ENCODE data around the gene SUCO.
"Not testable (repeated sequence)": the region's sequence is repeated elsewhere in the genome, so short reads cannot be mapped to it uniquely, and the experiment has no call there.

SUCO gene, protein sequence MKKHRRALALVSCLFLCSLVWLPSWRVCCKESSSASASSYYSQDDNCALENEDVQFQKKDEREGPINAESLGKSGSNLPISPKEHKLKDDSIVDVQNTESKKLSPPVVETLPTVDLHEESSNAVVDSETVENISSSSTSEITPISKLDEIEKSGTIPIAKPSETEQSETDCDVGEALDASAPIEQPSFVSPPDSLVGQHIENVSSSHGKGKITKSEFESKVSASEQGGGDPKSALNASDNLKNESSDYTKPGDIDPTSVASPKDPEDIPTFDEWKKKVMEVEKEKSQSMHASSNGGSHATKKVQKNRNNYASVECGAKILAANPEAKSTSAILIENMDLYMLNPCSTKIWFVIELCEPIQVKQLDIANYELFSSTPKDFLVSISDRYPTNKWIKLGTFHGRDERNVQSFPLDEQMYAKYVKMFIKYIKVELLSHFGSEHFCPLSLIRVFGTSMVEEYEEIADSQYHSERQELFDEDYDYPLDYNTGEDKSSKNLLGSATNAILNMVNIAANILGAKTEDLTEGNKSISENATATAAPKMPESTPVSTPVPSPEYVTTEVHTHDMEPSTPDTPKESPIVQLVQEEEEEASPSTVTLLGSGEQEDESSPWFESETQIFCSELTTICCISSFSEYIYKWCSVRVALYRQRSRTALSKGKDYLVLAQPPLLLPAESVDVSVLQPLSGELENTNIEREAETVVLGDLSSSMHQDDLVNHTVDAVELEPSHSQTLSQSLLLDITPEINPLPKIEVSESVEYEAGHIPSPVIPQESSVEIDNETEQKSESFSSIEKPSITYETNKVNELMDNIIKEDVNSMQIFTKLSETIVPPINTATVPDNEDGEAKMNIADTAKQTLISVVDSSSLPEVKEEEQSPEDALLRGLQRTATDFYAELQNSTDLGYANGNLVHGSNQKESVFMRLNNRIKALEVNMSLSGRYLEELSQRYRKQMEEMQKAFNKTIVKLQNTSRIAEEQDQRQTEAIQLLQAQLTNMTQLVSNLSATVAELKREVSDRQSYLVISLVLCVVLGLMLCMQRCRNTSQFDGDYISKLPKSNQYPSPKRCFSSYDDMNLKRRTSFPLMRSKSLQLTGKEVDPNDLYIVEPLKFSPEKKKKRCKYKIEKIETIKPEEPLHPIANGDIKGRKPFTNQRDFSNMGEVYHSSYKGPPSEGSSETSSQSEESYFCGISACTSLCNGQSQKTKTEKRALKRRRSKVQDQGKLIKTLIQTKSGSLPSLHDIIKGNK (N-terminal part only)

DNA sequence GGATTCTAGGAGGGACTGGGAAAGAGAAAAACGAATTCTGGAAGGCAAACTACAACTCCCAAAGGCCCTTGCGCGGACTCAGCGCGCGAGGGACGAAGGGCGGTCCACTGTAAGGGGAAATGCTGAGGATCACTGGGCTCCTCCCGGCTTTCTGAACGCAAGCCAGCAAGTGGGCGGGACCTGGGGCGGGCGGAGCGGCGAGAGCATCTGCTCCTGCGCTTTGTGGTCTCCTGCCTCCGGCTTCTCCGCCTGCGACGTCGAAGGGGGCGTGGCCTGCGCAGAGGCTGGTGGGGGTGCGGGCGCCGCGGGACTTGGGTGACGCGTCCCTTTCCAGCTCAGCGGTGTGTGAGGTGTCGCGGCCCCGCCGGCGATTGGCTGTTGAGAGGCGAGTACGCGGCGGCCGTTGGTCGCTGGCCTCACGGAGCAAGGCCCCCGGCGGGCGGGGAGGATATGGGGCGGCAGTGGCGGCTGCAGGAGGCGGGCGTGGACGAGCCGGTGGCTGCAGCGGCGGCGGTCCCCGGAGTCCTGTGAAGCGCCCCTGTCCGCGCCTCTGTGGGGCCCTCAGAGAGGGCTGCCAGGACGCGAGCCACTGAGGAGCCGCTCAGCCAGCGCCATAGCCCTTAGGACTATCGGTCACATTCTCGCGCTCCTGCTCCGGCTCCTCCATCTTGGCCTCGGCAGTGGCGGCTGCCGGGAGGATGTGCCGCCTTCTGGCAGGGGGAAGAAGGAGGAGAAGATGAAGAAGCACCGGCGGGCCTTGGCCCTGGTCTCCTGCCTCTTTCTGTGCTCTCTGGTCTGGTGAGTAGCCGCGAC lies at the start of gene SUCO:
Gene SUCO (plus strand): TSS at position 451 of the 813 bp plus-strand sequence. CDS start 286 bp downstream, at position 737.
- DNase-seq (ENCODE audit: low read depth in 2 of 2): peak; percentile 99 to 100

DNA sequence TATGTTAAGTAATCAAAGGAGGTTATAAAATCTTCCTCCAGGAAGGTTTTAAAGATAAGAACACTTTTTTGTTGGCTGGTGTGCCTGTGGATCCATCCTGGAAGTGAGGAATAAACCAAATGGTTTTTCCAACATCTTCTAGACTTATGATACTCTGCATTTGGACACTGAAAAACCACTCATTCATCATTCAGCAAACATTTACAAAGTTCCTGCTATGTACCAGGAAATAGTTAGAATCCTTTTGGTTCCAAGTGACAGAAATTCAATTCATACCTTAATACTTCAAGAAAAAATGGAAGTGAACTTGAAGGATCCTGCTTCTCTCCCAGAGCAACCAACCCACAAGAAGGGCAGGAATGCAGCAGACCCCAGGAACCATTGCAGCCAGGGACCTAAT lies 49.5 kb upstream of the SUCO start:
- no peak for DNase-seq (ENCODE audit: low read depth in 2 of 2)

DNA sequence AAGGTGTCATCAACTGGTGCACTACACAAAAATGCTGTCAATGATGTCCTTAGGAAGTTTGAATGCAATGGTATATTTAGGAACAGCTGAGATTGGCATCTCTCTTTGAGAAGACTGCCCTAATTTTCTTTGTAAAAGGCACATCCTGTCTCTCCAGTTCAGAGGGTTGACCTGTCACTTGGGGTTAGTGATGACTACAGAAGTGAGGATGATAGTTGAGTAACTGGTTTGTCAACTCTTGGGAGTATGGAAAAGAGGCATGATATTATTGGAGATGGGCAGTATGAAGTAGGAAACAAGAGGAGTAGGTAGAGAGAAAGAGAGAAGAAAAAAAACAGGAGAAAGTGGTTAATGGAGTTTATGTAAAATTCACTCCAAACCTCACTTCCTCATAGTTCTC lies 48.7 kb upstream of the SUCO start:
- DNase-seq (ENCODE audit: low read depth in 2 of 2): no peak

DNA sequence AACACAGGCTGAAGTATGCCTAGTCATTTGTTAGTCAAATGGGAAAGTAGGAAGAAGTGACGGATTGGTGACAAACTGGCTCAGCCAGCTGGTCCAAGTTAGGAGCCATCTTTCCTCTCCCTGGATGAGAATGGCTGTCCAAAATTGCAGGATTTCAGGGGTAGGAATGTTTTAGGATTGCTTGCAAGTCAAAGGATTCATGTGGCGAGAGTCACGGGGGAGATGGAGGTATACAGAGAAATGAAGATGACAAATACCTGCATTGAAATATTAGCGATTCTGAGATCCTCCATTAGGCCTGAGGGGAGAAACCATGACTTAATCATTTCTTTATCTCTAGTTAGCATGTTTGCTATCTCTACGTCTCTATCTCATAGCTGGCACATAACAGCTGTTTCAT lies 47.3 kb upstream of the SUCO start:
- DNase-seq (ENCODE audit: low read depth in 2 of 2): no peak

DNA sequence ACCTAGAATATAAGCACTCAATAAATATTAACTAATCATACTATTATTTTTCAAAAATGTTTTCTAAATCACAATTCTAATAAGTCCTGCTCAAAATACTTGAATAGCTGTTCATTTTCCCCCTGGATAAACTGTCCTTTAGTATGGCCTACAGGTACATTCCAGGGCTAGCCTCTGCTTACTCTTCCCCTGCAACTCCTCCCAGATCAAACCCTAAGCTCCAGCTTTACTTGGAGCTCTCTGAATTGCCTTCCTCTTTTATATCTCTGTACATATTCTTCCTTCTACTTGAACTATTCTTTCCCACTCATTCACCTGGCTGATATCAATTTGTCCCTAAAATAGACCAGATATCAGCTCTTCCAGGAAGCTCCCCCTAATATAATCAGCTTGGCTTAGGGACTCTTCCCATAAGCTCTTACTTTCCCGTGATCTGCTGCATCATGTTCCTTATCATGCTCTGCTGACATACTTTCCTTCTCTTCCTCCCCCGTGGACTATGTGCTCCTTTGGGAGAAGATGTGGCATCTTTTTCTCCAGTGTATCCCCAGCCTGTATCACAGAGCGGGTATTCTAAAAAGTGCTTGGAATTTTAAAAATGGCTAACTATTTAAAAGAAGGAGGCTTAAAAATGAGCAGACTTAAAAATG lies 46.0 kb upstream of the SUCO start:
- no peak for DNase-seq (ENCODE audit: low read depth in 2 of 2)

DNA sequence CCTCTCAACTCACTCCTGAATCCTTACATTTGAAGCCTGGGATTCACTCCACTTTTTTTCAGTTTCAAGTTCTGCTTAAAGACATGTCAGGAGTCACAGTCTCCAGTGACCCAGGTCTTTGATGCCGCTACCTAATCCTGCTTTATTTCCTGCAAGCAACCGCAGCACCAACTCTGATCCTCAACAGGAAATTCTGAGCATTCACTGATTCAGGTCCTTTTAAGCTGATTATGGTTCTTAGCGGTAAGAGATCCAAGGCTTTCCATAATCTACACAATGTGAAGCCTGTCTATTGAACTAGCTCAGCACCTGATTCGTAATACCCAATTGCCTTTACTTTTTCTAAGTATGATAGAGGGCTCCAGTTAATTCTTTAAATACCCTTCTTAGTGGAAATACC lies 45.4 kb upstream of the SUCO start:
- DNase-seq (ENCODE audit: low read depth in 2 of 2): no peak

DNA sequence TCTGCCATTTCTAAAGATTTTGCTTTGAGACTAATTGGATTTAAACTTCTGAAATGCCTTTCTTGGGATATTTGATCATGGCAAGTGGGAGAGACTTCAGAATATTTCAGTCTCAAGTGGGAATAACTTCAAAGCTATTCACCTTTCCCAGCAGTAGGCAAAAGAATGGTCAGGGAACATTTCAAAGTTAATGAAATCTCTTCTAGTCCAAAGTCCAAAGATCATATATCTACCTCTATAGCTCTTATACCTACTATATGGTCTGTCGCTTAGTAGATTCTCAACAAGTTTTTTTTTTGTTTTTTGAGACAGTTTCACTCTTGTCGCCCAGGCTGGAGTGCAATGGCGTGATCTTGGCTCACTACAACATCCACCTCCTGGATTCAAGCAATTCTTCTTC lies 44.6 kb upstream of the SUCO start:
- no peak for DNase-seq (ENCODE audit: low read depth in 2 of 2)

DNA sequence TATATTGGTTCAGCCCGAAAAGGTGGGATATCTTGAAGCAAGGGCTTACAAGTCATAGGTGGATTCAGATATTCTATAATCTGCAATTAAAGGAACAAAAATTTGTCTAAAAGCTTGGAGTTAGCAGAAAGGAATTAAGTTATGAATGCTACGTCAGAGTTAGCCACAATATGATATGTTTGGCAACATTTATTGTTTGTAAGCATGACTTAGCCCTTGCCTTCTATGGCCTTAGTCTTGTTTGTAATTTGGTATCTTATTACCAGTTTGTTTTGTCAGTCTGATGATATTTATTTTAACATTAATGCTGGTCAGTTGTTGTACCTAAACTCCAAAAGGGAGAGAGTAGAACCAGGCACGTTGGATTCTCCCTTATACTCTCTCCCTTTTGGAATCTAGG lies 43.1 kb upstream of the SUCO start:
- DNase-seq (ENCODE audit: low read depth in 2 of 2): no peak

DNA sequence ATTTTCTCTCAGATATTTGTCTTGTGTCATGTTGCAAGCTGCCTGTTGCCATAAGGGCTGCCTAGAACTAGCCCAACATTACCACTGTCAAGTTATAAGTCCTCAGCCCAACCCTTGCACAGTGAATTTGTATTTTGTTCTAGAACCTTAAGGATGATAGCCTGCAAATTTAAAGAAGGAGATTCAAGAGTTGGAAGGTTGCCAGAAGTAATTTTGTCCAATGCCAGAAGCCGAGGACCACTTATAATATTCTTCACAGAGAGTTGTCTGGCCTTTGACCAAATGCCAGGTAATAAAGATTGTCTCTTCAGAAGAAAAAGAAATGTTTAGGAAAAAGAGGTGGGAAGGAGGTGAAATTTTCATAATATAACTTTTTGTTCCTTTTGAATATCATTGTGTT lies 40.5 kb upstream of the SUCO start:
- DNase-seq (ENCODE audit: low read depth in 2 of 2): no peak

DNA sequence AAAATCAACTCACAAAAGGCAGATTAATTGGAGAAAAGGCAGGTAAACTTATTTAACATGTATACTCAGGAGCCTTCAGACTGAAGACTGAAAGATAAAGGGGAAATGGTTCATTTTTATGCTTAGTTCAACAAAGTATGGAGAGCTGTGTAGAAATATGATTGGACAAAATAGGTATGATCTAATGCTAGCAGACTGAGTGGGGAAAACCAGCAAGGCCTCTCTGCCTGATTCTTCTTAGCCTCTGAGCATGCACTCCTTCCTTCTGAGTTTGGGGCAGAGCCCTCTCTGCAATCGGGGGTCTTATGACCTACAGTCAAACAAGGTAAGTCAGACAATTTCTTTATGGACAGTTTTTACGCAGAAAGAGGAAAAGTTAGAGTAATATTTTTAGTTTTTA lies 38.8 kb upstream of the SUCO start:
- no peak for DNase-seq (ENCODE audit: low read depth in 2 of 2)

DNA sequence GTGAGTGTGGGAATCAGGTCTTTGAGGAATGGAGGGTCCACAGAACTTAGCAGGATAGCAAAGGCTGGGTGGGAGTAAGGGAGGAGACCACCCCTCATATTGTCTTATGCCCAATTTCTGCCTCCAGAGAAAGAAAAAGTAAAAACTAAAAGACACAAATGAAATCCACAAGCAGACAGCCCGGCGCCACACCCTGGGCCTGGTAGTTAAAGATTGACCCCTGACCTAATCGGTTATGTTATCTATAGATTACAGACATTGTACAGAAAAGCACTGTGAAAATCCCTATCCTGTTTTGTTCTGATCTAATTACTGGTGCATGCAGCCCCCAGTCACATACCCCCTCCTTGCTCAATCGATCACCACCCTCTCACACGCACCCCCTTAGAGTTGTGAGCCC lies 36.8 kb upstream of the SUCO start:
- DNase-seq (ENCODE audit: low read depth in 2 of 2): not testable (repeated sequence)

DNA sequence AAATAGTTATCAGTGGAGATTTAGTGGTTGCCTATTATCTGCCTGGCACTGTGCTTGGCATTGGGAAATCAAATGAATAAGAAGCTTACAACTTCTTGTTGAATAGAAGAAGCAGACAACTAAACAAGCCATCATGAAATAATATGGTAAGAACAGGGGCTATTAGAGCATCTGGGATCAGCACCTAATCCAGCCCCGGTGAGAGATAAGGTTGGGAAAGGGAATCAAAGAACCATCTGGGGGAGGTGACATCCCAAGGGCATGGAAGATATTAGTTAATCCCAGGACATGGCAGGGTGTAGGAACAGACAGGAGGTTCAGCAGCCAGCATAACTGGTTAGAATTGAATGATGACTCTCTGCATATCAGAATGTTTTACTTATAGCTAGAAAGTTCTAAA lies 36.3 kb upstream of the SUCO start:
- no peak for DNase-seq (ENCODE audit: low read depth in 2 of 2)

DNA sequence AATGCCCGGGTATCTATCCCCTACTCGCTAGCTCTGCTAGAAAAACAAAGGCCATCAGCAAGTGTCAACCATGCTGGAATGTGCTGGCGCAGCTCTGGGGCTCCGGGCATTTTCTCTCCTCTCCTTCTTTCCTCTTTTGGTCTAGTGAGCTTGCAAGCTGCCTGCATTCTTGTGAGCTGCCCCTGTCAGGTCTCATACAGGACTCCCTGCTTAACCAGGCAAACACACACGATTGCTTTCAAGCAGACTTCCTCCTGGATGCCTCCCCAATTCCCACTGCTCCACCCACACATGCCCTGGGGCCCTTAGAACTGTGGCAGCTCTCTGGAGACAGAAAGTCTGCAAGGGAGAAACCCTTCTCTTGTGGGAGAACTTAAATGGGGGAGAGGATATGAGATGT lies 35.7 kb upstream of the SUCO start:
- no peak for DNase-seq (ENCODE audit: low read depth in 2 of 2)

DNA sequence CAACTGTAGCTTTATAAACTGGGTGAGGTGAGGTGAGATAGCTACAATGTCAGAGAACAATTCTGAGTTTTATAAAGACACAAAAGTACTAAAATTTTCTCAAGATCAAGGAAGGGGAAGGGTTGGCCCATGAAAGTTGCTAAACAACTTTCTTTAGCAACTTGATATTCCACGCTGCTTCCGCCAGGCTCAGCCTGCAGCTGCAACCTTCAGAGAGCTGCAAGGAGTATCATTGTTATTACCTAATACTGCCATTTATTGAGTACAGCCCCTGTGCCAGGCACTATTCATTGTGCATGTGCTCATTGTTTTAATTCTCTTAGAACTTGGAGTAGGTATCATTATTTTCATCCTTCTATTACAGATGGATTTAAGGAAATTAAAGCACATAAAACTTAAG lies 34.1 kb upstream of the SUCO start:
- no peak for DNase-seq (ENCODE audit: low read depth in 2 of 2)

DNA sequence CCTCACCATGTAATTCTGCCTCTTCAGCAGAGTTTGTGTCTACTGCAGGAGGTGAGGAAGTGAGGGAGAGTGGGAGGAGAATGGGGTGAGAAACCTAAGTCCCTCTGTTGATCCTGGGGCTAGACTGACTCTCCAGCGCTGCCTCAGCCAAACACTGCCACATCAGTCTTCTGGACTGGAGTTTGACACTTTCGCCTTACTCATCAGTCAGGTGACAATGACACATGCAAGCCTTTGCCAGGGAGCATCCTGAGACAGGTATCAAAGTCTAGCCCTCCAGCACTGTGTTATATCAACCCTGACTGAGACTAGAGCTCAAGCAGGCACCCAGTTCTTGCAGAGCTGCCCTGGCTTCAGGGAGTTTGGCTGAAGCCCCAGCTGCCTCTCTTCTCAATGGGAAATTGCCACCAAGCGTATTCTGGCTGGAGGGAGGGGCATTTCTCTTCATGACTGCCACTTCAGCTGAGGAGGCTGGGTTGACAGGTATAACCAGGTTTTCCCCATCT lies 33.3 kb upstream of the SUCO start:
- DNase-seq (ENCODE audit: low read depth in 2 of 2): no peak

DNA sequence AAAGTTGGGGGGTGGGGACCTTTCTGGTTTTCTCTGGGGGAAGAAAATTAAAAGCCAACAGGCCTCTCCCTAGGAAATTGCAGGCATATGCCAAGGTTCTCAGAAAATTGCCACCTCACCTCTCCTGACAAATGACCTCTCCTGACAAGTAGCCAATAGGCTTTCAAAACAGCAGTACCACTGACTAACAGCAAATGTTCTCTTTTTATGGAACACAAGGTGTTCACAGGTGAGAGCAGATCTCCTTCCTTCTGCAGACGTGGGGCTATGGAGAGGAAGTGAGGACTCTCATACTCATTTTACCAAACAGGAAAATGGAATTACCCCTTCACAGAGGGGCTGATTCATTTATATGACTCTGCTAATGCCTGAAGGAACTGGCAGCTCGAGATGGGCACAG lies 32.7 kb upstream of the SUCO start:
- no peak for DNase-seq (ENCODE audit: low read depth in 2 of 2)

DNA sequence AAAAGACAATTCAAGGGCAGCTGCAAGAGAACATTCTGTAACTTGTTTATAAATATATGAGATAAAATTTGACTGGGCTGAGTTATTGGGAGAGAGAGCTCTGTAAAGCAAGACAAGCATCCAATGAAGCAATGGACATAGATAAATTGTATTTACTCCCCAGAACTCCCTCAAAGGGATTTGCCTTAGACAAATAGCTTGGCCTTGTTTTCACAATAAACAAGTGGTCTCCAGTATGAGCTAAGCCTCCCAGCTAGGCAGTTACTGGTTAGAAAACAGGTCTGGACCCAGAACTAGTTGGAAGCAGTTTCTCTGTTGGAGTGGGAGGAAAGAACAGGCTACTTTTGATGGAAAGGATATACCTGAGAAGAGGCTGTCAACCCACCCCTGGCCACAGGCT lies 25.2 kb upstream of the SUCO start:
- no peak for DNase-seq (ENCODE audit: low read depth in 2 of 2)

DNA sequence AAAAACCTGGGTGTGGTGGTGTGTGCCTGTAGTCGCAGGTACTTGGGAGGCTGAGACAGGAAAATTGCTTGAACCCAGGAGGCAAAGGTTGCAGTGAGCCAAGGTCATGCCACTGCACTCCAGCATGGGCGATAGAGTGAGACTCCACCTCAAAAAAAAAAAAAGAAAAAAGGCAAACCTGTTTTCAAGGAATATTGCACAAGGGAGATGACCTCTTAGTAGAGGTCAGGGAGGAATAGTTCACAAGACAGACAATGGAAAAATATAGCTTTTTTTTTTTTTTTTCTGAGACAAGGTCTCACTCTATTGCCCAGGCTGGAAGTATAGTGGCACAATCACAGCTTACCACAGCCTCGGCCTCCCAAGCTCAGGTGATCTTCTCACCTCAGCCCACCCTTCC lies 22.5 kb upstream of the SUCO start:
- no peak for DNase-seq (ENCODE audit: low read depth in 2 of 2)

DNA sequence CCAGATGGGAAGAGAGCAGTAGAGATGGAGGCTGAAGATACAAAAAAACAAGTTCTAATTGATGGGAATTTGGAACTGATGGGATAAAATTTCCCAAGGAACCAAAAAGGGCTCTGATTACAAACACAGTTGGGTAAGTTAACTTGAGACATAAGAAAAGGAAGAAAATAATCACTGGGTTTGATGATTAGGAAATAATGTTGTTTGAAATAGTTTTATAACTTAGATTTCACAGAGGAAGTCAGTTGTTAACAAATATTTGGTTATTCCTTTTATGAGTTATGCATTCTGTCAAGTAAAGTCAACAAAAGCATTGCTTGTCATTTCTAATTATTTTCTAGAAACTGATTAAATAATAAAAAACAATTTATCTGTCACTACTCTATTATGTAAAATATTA lies 20.4 kb upstream of the SUCO start:
- no peak for DNase-seq (ENCODE audit: low read depth in 2 of 2)

DNA sequence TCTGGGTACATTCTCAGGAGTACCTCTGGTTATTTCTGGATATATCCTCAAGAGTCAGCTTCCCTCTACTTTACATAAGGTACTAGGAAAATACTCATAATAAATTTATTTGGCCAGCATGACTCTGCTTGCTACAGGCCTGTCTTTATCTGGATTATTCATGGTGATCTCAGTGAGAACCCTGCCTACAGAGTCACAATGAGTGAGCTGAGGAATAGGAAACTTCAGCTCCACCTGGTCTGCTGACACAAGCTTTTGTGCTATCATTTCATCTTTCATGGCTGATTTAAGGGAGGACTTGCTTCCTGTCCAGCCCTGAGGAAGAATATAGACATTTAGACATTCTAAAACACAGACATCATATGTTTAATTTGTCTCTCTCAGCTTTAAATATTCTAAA lies 19.5 kb upstream of the SUCO start:
- DNase-seq (ENCODE audit: low read depth in 2 of 2): no peak

DNA sequence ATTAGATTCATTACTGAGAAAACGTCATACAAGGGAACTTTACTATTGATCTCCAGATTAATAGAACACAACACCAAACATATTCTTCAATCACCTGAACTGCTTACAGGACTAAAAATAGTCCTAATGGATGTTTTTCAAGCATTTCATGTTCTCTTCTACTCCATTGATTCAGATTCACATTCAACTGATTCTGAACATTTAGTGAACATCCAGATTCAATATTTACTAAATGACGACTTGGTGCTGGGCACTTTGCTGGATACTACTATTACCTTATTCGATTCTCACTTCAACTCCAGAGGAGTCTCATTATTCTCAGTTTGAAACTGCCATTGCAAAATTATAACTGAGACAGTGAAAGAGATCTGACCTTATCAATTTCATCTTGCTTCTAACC lies 18.8 kb upstream of the SUCO start:
- no peak for DNase-seq (ENCODE audit: low read depth in 2 of 2)
